Neural cell (in vitro differentiated cells): Measurements from ENCODE around the gene PAOX.

ENCODE experiments used
- CTCF ChIP-seq: fragments of 450-650 bp; IDR thresholded peaks from 2 replicates; pipeline ENCODE4 v1.5.1; 2014; ENCODE audit warnings: antibody characterized with exemption, mild to moderate bottlenecking, moderate library complexity; ENCODE audit not compliant: poor library complexity, severe bottlenecking
- EP300 ChIP-seq: fragments of 450-650 bp; conservative IDR thresholded peaks from 2 replicates; pipeline ENCODE4 v1.6.1; 2014; ENCODE audit warnings: antibody characterized with exemption, mild to moderate bottlenecking, moderate library complexity; ENCODE audit not compliant: poor library complexity, severe bottlenecking
- EZH2 ChIP-seq: fragments of 200-600, 300-800 bp; shearing (Covaris generic), sonication (generic); IDR thresholded peaks from 2 replicates; pipeline ENCODE4 v1.6.1; 2014; ENCODE audit warnings: antibody characterized with exemption, low read length, borderline replicate concordance, mild to moderate bottlenecking; ENCODE audit not compliant: insufficient read depth, poor library complexity, severe bottlenecking
- MXI1 ChIP-seq: fragments of 450-650 bp; conservative IDR thresholded peaks from 2 replicates; pipeline ENCODE4 v1.6.1; 2014; ENCODE audit warnings: antibody characterized with exemption, mild to moderate bottlenecking; ENCODE audit not compliant: poor library complexity, severe bottlenecking
- POLR2AphosphoS5 ChIP-seq: IDR thresholded peaks from 2 replicates; pipeline ENCODE4 v1.6.1; 2012
- RAD21 ChIP-seq: fragments of 450-650 bp; conservative IDR thresholded peaks from 2 replicates; pipeline ENCODE4 v1.6.1; 2014; ENCODE audit warnings: antibody characterized with exemption, mild to moderate bottlenecking, moderate library complexity
- SMC3 ChIP-seq: fragments of 450-650 bp; conservative IDR thresholded peaks from 2 replicates; pipeline ENCODE4 v1.6.1; 2014; ENCODE audit warnings: antibody characterized with exemption, mild to moderate bottlenecking, moderate library complexity; ENCODE audit not compliant: poor library complexity
- TAF1 ChIP-seq: IDR thresholded peaks from 2 replicates; pipeline ENCODE4 v1.6.1; 2012; ENCODE audit warnings: low read depth
- TF ChIP-seq, protein P1 (sequence below): IDR thresholded peaks from 2 replicates; pipeline ENCODE4 v1.6.1; 2012; ENCODE audit warnings: borderline replicate concordance

- TF ChIP-seq TAF1 (no peak), POLR2AphosphoS5 (no peak), EP300 (no peak), CTCF (peak; percentile 93), EZH2 (no peak), RAD21 (peak; percentile 84), MXI1 (no peak), SMC3 (peak; percentile 88)
- TF ChIP-seq, protein P1, sequence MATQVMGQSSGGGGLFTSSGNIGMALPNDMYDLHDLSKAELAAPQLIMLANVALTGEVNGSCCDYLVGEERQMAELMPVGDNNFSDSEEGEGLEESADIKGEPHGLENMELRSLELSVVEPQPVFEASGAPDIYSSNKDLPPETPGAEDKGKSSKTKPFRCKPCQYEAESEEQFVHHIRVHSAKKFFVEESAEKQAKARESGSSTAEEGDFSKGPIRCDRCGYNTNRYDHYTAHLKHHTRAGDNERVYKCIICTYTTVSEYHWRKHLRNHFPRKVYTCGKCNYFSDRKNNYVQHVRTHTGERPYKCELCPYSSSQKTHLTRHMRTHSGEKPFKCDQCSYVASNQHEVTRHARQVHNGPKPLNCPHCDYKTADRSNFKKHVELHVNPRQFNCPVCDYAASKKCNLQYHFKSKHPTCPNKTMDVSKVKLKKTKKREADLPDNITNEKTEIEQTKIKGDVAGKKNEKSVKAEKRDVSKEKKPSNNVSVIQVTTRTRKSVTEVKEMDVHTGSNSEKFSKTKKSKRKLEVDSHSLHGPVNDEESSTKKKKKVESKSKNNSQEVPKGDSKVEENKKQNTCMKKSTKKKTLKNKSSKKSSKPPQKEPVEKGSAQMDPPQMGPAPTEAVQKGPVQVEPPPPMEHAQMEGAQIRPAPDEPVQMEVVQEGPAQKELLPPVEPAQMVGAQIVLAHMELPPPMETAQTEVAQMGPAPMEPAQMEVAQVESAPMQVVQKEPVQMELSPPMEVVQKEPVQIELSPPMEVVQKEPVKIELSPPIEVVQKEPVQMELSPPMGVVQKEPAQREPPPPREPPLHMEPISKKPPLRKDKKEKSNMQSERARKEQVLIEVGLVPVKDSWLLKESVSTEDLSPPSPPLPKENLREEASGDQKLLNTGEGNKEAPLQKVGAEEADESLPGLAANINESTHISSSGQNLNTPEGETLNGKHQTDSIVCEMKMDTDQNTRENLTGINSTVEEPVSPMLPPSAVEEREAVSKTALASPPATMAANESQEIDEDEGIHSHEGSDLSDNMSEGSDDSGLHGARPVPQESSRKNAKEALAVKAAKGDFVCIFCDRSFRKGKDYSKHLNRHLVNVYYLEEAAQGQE: no peak
Observed at GRCh38 chr10:133329491-133330202, 49.4 kb upstream of the PAOX start.
